Skeletal muscle cell (primary cell): ENCODE results near the gene ABCC1.
A peak's percentile ranks its signal among the peaks of the same experiment; 100 is the strongest.

Source experiments
- DNase-seq: peaks from one replicate; pipeline ENCODE4 v3.0.0-alpha.2; 2010; ENCODE audit warnings: low read depth
- H3K4me3 ChIP-seq: 2 replicates; pipeline ENCODE4 v1.5.1; 2011; ENCODE audit warnings: low read depth, mild to moderate bottlenecking, control low read depth, low read length, moderate library complexity

The ABCC1 gene

GRCh38 chr16:16032271-16032979 is 83.0 kb downstream of the ABCC1 start:
- no peak overlapping the region for H3K4me3 ChIP-seq
- DNase-seq, result no peak

- H3K4me3 ChIP-seq, result no peak overlapping the region
These were observed 83.8 kb downstream of the ABCC1 start for GRCh38 chr16:16033208-16033717.

GRCh38 chr16:16036359-16036792 is 87.0 kb downstream of the ABCC1 start:
- no peak for DNase-seq

More at GRCh38 chr16:16033208-16033717, 83.8 kb downstream of the ABCC1 start:
- DNase-seq, result no peak

GRCh38 chr16:16037521-16037920 is 88.1 kb downstream of the ABCC1 start:
- no peak overlapping the region for H3K4me3 ChIP-seq
- no peak for DNase-seq

More at GRCh38 chr16:16036359-16036792, 87.0 kb downstream of the ABCC1 start:
- no peak overlapping the region for H3K4me3 ChIP-seq

GRCh38 chr16:16037970-16038369 is 88.6 kb downstream of the ABCC1 start:
- DNase-seq, result no peak
- no peak overlapping the region for H3K4me3 ChIP-seq

- H3K4me3 ChIP-seq, result no peak overlapping the region
- no peak for DNase-seq
These were observed 89.5 kb downstream of the ABCC1 start for GRCh38 chr16:16038950-16039349.

GRCh38 chr16:16041196-16041892 is 91.9 kb downstream of the ABCC1 start:
- H3K4me3 ChIP-seq, result no peak overlapping the region
- DNase-seq, result no peak

GRCh38 chr16:16042076-16042475 is 92.7 kb downstream of the ABCC1 start:
- no peak overlapping the region for H3K4me3 ChIP-seq
- DNase-seq, result peak; percentile 81

- no peak for DNase-seq
- H3K4me3 ChIP-seq, result no peak overlapping the region
These were observed 95.9 kb downstream of the ABCC1 start for GRCh38 chr16:16045296-16045695.

GRCh38 chr16:16045879-16046278 is 96.5 kb downstream of the ABCC1 start:
- no peak for DNase-seq
- H3K4me3 ChIP-seq, result no peak overlapping the region

- DNase-seq, result no peak
- H3K4me3 ChIP-seq, result no peak overlapping the region
These were observed 98.3 kb downstream of the ABCC1 start for GRCh38 chr16:16047761-16048160.

GRCh38 chr16:16048904-16049582 is 99.6 kb downstream of the ABCC1 start:
- no peak for DNase-seq
- no peak overlapping the region for H3K4me3 ChIP-seq

GRCh38 chr16:16050106-16050505 is 100.7 kb downstream of the ABCC1 start:
- DNase-seq, result no peak
- no peak overlapping the region for H3K4me3 ChIP-seq

GRCh38 chr16:16051132-16051531 is 101.7 kb downstream of the ABCC1 start:
- no peak overlapping the region for H3K4me3 ChIP-seq
- DNase-seq, result no peak

- DNase-seq, result no peak
- H3K4me3 ChIP-seq, result no peak overlapping the region
These were observed 103.5 kb downstream of the ABCC1 start for GRCh38 chr16:16052916-16053315.

- DNase-seq, result no peak
These were observed 107.7 kb downstream of the ABCC1 start for GRCh38 chr16:16057102-16057501.

GRCh38 chr16:16059160-16059559 is 109.7 kb downstream of the ABCC1 start:
- H3K4me3 ChIP-seq, result no peak overlapping the region
- no peak for DNase-seq

More at GRCh38 chr16:16057102-16057501, 107.7 kb downstream of the ABCC1 start:
- H3K4me3 ChIP-seq, result no peak overlapping the region

GRCh38 chr16:16059895-16060590 is 110.6 kb downstream of the ABCC1 start:
- DNase-seq, result no peak

More at GRCh38 chr16:16059895-16060590, 110.6 kb downstream of the ABCC1 start:
- no peak overlapping the region for H3K4me3 ChIP-seq
